GM20431 (cell line): ENCODE measurements around the gene DLG3.

Source experiments
- in situ Hi-C: fragments of 300-500 bp; cut with MseI, MboI; formaldehyde crosslinking; loops from one replicate; pipeline ENCODE4 v1.15.0; 2020; ENCODE audit warnings: low sequenced_read_pairs; ENCODE audit not compliant: unreplicated experiment

DLG3 gene

GRCh38 chrX:70437011-70437410 lies 7.6 kb upstream of the DLG3 start:
- in situ Hi-C loops: no loop called here

- in situ Hi-C loops: no loop called here
Measured at GRCh38 chrX:70437921-70438665, 6.5 kb upstream of the DLG3 start.

GRCh38 chrX:70439016-70439415 lies 5.6 kb upstream of the DLG3 start:
- in situ Hi-C loops: no loop called here

- in situ Hi-C loops: no loop called here
Measured at GRCh38 chrX:70442224-70442623, 2.4 kb upstream of the DLG3 start.

GRCh38 chrX:70444946-70445656 lies 466 bp downstream of the DLG3 start:
- in situ Hi-C loops: no loop called here

GRCh38 chrX:70445951-70446350 lies 1.3 kb downstream of the DLG3 start:
- in situ Hi-C loops: no loop called here

- in situ Hi-C loops: no loop called here
Measured at GRCh38 chrX:70446380-70447350, 2.0 kb downstream of the DLG3 start.

GRCh38 chrX:70449457-70449966 lies 4.9 kb downstream of the DLG3 start:
- in situ Hi-C loops: no loop called here

GRCh38 chrX:70452143-70452733 lies 7.6 kb downstream of the DLG3 start:
- in situ Hi-C loops: no loop called here

GRCh38 chrX:70453024-70453618 lies 8.5 kb downstream of the DLG3 start:
- in situ Hi-C loops: no loop called here

- in situ Hi-C loops: no loop called here
Measured at GRCh38 chrX:70454441-70455365, 10.1 kb downstream of the DLG3 start.

GRCh38 chrX:70455366-70456202 lies 10.9 kb downstream of the DLG3 start:
- in situ Hi-C loops: no loop called here

- in situ Hi-C loops: no loop called here
Measured at GRCh38 chrX:70456256-70456655, 11.6 kb downstream of the DLG3 start.

GRCh38 chrX:70461026-70461425 lies 16.4 kb downstream of the DLG3 start:
- in situ Hi-C loops: no loop called here

- in situ Hi-C loops: no loop called here
Measured at GRCh38 chrX:70464051-70464450, 19.4 kb downstream of the DLG3 start.

GRCh38 chrX:70466968-70467367 lies 22.3 kb downstream of the DLG3 start:
- in situ Hi-C loops: no loop called here

- in situ Hi-C loops: no loop called here
Measured at GRCh38 chrX:70468709-70469108, 24.1 kb downstream of the DLG3 start.

- in situ Hi-C loops: no loop called here
Measured at GRCh38 chrX:70470850-70471289, 26.2 kb downstream of the DLG3 start.
